SHP77 (cell line): Measurements from ENCODE around the gene DNAJC7.
"Not testable (repeated sequence)": the region's sequence is repeated elsewhere in the genome, so short reads cannot be mapped to it uniquely, and the experiment has no call there.

ENCODE experiments used
- DNase-seq, 2 experiments: peaks; one replicate each; lab custom pipeline; 2025; lab: John Stamatoyannopoulos, UW

The DNAJC7 gene

DNA sequence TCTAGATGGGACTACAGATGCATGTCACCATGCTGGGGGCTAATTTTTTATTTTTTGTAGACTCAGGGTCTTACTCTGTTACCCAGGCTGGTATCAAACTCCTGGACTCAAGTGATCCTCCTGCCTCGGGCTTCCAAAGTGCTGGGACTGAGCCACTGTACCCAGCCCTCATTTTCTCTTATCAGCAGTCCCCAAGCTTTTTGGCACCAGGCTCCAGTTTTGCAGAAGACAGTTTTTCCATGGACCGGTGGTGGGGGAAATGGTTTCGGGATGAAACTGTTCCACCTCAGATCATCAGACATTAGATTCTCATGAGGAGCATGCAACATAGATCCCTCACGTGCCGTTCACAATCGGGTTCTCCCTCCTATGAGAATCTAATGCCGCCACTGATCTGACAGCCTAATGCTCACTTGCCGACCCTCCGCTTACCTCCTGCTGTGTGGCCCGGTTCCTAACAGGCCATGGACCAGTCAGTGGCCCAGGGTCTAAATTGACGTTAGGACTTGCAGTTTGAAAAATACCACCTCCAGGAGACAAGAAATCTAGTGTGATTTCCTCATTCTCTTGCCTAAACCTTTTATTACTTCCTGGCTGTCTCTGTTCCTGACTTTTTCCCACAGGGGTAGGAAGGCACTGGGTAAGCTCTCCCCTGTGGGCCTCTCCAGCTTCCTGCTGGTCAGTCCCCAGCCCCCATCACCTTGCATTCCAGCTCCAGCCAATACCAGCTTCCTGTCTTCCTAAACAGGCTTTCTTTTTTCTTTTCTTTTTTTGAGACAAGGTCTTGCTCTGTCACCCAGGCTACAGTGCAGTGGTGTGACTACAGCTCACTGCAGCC, 60.0 kb downstream of the DNAJC7 start:
- no peak for DNase-seq

DNA sequence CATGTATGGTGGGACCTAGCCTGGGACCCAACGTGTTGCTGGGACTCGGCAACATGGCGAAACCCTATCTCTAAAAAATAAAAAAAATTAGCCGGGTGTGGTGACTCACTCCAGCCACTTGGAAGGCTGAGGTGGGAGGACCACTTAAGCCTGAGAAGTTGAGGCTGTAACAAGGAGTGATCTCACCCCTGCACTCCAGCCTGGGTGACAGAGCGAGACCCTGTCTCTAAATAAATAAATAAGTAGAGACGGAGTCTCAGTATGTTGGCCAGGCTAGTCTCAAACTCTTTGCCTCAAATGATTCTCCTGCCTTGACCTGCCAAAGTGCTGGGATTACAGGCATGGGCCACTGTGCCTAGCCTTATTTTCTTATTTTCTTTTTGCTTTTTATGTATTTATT, 60.7 kb downstream of the DNAJC7 start:
- DNase-seq, result no peak

DNA sequence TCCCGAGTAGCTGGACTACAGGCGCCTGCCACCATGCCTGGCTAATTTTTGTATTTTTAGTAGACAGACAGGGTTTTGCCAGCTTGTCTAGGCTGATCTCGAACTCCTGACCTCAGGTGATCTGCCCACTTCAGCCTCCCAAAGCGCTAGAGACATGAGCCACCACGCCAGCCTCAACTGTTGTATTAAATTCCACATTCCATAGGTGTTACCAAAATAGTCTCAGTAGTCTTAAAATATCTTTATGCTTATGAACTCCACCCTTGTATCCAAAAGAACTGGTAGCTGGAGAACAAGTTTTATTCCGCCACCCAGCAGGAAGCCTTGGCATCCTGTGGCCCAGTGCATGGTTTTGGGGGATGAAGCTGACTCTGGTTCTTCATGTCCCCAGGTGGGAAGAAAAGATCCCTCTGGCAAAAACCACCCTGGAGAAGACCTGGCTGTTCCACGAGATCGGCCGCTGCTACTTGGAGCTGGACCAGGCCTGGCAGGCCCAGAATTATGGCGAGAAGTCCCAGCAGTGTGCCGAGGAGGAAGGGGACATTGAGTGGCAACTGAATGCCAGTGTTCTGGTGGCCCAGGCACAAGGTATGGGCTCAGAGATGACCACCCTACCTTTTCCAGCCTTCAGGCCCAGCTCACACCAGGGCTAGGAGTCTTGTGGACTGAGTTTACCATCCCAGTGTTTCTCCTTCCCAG, 68.3 kb downstream of the DNAJC7 start:
- no peak for DNase-seq

DNA sequence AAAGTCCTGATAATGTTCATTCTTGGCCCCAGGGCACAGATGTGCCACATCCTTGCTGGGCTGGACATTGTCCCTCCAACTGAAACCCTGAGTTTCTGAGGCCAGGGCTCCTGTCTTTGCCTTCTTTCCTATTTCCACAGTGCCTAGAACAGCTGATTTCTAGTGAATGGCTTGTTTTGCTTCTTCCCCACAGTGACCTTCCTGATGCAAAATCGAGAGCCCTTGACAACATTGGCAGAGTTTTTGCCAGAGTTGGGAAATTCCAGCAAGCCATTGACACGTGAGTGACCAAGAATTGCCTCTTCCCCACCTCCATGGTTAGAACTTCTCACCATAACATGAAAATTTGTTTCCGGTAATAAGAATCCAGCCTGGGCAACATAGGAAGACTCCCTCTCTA, 72.3 kb downstream of the DNAJC7 start:
- no peak for DNase-seq

- no peak for DNase-seq
Observed at GRCh38 chr17:41943492-41943891, 73.7 kb downstream of the DNAJC7 start.

- DNase-seq, result no peak
Observed at GRCh38 chr17:41942626-41943373, 74.4 kb downstream of the DNAJC7 start.

DNA sequence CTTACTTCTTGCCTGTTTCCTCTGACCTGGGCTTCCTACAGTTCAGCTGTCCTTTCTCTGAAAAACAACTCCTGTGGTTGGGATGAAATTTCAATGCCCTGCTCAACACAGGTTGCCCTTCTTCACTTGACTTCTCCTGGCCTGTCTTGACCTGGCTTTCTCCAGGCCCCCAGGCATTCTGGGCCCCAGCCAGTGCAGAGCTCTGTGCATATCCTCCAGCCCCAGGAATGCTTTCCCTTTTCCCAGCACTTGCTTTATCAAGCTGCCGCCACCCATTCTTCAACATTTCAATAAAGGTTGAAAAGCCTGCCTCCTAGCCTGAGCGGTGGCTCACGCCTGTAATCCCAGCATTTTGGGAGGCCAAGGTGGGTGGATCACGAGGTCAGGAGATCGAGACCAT, 76.1 kb downstream of the DNAJC7 start:
- DNase-seq, result no peak

- no peak for DNase-seq
Observed at GRCh38 chr17:41939693-41940090, 77.5 kb downstream of the DNAJC7 start.

- no peak for DNase-seq
Observed at GRCh38 chr17:41939044-41939692, 78.1 kb downstream of the DNAJC7 start.

DNA sequence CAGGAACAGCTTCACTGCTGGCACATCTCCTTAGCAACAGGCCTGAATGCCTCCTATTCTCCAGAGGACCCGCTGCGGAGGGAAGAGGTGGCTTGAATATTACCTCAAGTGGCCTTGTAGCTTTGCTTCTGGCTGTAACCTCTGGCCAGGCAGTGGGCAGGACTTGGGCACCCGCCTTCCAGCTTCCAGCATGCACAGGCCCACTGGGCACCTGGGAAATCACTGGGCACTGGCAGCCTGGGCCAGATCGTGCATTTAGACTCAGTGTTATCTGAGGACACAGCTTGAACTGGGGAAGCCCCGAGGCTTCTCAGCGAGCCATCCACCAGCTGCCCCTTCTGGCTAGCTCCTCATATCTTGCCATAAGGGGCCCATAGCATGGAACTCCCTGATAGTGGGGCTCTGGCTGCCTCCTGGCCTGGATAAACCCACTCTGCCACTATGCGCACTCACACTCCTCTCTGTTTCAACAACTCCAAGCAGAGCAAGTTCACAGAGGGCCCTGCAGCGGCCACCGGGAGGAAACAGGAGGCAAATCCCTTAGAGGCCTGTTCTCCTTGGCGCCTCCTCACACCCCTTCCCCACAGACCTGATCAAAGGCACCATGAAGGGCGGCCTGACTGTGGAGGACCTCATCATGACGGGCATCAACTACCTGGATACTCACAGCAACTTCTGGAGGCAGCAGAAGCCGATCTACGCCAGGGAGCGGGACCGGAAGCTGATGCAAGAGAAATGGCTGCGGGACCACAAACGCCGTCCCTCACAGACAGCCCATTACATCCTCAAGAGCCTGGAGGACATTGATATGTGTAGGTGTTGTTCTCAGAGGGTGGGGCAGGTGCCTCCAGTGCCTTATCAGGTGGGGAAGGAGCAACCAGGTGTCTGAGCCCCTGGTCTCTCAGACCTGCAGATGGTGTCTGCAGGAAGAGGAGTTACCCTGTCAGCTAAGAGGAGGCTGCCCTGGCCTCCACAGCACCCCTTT, 79.0 kb downstream of the DNAJC7 start:
- DNase-seq, result no peak

DNA sequence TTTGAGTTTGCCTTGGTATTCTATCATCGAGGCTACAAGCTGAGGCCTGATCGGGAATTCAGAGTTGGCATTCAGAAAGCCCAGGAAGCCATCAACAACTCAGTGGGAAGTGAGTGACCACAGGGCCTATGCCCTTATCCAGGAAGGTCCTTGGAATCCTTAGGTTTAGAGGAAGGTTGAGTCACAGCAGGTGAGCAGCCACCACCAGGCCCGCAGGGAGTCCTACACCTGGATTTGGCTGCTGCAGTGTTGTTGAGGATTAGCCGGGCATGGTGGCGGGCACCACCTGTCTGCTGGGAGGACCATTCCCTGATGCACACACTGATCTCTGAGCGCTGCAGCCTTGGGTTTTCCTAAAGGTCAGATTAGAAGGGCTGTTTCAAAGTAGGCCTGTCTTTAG, 81.6 kb downstream of the DNAJC7 start:
- DNase-seq, result no peak

- no peak for DNase-seq
Observed at GRCh38 chr17:41932816-41933389, 84.3 kb downstream of the DNAJC7 start.

GRCh38 chr17:41931715-41932114, 85.5 kb downstream of the DNAJC7 start:
- not testable (repeated sequence) for DNase-seq

DNA sequence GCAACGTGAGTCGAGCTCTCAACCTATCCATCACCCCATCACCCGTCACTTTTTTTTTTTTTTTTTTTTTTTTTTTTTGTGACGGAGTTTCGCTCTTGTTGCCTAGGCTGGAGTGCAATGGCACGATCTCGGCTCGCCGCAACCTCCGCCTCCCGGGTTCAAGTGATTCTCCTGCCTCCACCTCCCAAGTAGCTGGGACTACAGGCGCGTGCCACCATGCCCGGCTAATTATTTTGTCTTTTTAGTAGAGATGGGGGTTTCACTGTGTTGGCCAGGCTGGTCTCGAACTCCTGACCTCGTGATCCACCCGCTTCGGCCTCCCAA, 86.4 kb downstream of the DNAJC7 start:
- not testable (repeated sequence) for DNase-seq

GRCh38 chr17:41930009-41930832, 87.0 kb downstream of the DNAJC7 start, which contains the start of gene ODAD4:
Gene ODAD4, plus strand, starts transcription at chr17:41930617. Its CDS starts 107 bp downstream, at chr17:41930724.
- peak; percentile 92 to 93 for DNase-seq

GRCh38 chr17:41928693-41929251, 88.5 kb downstream of the DNAJC7 start:
- DNase-seq, result no peak
